ENCODE data around the gene UBP1.

GRCh38 chr3:33417066-33417673 lies 23.0 kb downstream of the UBP1 start:
- TF ChIP-seq CTCF (IDR thresholded peaks at IDR 0.05): no peak
- TF ChIP-seq POLR2A (IDR thresholded peaks at IDR 0.05): no peak
